ENCODE results near the gene CXCL12. TPM values are rescaled to one million over a fixed set of nuclear protein-coding genes. Genes with fewer than 3 reads are reported as not detected.

The CXCL12 gene
- total and polyA plus RNA-seq, 2 of the 13 experiments (the other 11 are each of a cell fraction or from before 2014, with no cell fraction given) = not detected

- TF ChIP-seq ZNF800 (CRISPR knock-in tag; IDR thresholded peaks at IDR 0.05) (no peak), ZNF383 (CRISPR knock-in tag; IDR thresholded peaks at IDR 0.05; ENCODE audit: borderline replicate concordance) (no peak), DR1 (CRISPR knock-in tag; IDR thresholded peaks at IDR 0.05) (no peak), PRMT3 (CRISPR knock-in tag; IDR thresholded peaks at IDR 0.05; ENCODE audit: borderline replicate concordance, low read depth) (no peak), MXD1 (CRISPR knock-in tag; IDR thresholded peaks at IDR 0.05) (no peak), THAP7 (CRISPR knock-in tag; IDR thresholded peaks at IDR 0.05) (no peak), FOXO4 (CRISPR knock-in tag; conservative IDR thresholded peaks at IDR 0.05) (no peak)
Measured at GRCh38 chr10:44395902-44396670, 11.2 kb upstream of the CXCL12 start (continued).

Data from HepG2 (cell line).